GM18499 (cell line): Measurements from ENCODE around the gene LY86.
"Not testable (repeated sequence)": the region's sequence is repeated elsewhere in the genome, so short reads cannot be mapped to it uniquely, and the experiment has no call there.

ENCODE experiments used
- ATAC-seq: cut with Tn5 transposase; IDR thresholded peaks from one replicate; pipeline ENCODE4 v1.9.1; 2021; ENCODE audit warnings: moderate number of reproducible peaks; ENCODE audit not compliant: insufficient read depth, unreplicated experiment

The LY86 gene

GRCh38 chr6:6595025-6595424 lies 6.5 kb downstream of the LY86 start:
- no peak for ATAC-seq

- ATAC-seq: no peak
Measured at GRCh38 chr6:6595952-6596351, 7.4 kb downstream of the LY86 start.

GRCh38 chr6:6596529-6597328 lies 8.2 kb downstream of the LY86 start:
- ATAC-seq: no peak

- no peak for ATAC-seq
Measured at GRCh38 chr6:6597682-6598081, 9.2 kb downstream of the LY86 start.

GRCh38 chr6:6599468-6599873 lies 11.0 kb downstream of the LY86 start:
- ATAC-seq: no peak

GRCh38 chr6:6600875-6601274 lies 12.4 kb downstream of the LY86 start:
- no peak for ATAC-seq

- ATAC-seq: no peak
Measured at GRCh38 chr6:6602262-6602661, 13.7 kb downstream of the LY86 start.

GRCh38 chr6:6603317-6603716 lies 14.8 kb downstream of the LY86 start:
- no peak for ATAC-seq

GRCh38 chr6:6604015-6604414 lies 15.5 kb downstream of the LY86 start:
- no peak for ATAC-seq

- ATAC-seq: no peak
Measured at GRCh38 chr6:6604566-6604965, 16.0 kb downstream of the LY86 start.

GRCh38 chr6:6605873-6606272 lies 17.4 kb downstream of the LY86 start:
- ATAC-seq: no peak

- ATAC-seq: not testable (repeated sequence)
Measured at GRCh38 chr6:6606391-6607030, 18.0 kb downstream of the LY86 start.

GRCh38 chr6:6609450-6609849 lies 20.9 kb downstream of the LY86 start:
- no peak for ATAC-seq

- ATAC-seq: peak; percentile 74
Measured at GRCh38 chr6:6610031-6610591, 21.6 kb downstream of the LY86 start.

- no peak for ATAC-seq
Measured at GRCh38 chr6:6611486-6611885, 23.0 kb downstream of the LY86 start.

GRCh38 chr6:6612308-6612707 lies 23.8 kb downstream of the LY86 start:
- no peak for ATAC-seq

GRCh38 chr6:6613103-6613718 lies 24.7 kb downstream of the LY86 start:
- not testable (repeated sequence) for ATAC-seq

- no peak for ATAC-seq
Measured at GRCh38 chr6:6614096-6614982, 25.8 kb downstream of the LY86 start.

GRCh38 chr6:6614983-6615349 lies 26.4 kb downstream of the LY86 start:
- ATAC-seq: no peak

GRCh38 chr6:6616656-6617055 lies 28.1 kb downstream of the LY86 start:
- no peak for ATAC-seq
